RKO (cell line): ENCODE measurements around the gene WASHC4.
"Not testable (repeated sequence)": the region's sequence is repeated elsewhere in the genome, so short reads cannot be mapped to it uniquely, and the experiment has no call there.

Experiments used
- DNase-seq: peaks from one replicate; pipeline ENCODE4 v3.0.0-alpha.2; 2016; ENCODE audit warnings: low spot score

The WASHC4 gene

DNA sequence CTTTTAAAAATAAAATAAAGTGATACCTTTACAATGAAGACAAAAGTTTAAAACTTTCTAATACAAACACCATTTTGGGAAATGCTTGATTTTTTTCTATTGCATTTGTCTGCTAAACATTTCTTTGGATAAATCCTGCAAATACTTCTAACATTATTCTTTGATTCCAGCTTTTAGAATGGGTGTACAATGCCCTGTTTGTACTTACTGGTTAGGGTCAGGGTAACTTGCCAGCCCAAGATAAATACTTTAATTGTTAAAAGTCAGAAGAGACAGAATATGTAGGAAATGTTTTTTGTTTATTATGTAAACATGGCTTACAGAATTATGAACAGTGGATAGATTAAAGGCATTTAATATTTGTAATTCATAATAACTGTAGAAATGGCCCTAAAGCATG lies 60.5 kb downstream of the WASHC4 start:
- DNase-seq: no peak

- no peak for DNase-seq
Observed at GRCh38 chr12:105170139-105170538, 62.6 kb downstream of the WASHC4 start.

GRCh38 chr12:105171691-105172436 lies 64.3 kb downstream of the WASHC4 start:
- DNase-seq: no peak

DNA sequence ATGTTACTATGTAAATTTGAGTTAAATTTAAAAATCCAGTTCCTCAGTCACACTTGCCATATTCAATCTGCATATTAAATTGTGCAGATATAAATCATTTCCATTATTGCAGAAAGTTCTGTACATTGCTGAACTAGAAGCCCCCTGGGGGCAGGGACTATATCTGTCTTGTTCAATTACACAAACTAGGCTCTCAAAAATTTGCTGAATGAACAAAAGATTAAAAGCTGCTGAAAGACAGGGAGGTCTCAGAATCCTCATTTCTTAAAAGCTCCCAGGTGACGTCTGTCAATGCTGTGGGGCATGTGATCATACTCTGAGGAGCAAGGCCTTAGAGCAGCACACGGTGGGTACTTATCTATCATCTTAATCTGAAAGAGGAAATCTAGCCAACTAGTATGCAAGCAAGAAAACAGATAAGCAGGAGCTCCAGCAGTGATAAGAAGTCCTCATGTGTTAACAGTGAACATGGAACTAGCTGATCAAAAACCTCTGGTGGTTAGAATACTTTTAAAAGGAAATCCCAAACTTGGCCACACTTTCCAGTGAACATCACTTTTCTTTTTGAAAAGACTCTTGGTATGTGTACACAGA lies 68.0 kb downstream of the WASHC4 start:
- DNase-seq: no peak

DNA sequence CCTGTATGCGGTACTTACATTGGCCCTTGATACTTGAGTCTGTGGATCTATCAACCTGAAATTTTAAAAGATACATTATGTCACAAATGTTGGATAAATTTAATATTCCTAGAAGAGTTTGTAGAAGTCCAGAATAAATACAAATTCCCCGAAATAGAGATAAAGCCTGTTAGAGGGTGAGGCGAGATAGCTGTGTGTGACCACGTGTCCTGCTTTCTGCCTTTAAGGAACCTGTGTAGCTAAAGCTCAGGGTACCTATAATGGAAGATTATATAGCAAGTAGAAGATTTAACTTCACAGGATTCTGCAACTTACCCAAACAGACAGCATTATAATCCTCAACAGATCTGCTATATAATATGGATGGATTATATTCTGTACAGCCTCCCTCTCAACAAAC lies 69.7 kb downstream of the WASHC4 start:
- DNase-seq: no peak

GRCh38 chr12:105179114-105179513 lies 71.6 kb downstream of the WASHC4 start:
- DNase-seq: not testable (repeated sequence)

DNA sequence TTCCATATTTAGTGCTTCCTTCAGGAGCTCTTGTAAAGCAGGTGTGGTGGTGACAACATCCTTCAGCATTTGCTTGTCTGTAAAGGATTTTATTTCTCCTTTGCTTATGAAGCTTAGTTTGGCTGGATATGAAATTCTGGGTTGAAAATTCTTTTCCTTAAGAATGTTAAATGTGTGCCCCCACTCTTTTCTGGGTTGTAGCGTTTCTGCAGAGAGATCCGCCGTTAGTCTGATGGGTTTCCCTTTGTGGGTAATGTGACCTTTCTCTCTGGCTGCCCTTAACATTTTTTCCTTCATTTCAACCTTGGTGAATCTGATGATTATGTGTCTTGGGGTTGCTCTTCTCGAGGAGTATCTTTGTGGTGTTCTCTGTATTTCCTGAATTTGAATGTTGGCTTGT lies 75.9 kb downstream of the WASHC4 start:
- DNase-seq: not testable (repeated sequence)

- not testable (repeated sequence) for DNase-seq
Observed at GRCh38 chr12:105183976-105184375, 76.4 kb downstream of the WASHC4 start.

GRCh38 chr12:105189293-105189692 lies 81.8 kb downstream of the WASHC4 start:
- no peak for DNase-seq

DNA sequence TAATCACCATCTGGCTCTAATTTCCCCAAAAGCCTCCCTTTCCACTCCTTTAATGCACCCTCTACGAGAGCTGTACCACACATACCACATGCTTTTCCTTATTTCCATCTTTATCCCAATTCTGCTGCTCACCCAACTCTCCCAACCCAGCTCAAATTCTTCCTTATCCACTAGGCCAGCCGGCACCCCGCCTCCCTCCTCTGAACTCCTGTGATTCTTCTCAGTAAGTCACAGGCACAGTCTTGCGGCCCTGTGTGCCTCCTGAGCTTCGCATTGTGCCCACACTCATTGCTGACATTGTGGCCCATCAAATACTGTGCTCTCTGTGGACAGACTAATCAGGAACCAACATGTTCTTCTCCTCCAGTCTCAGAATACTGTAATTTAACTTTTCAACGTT lies 83.0 kb downstream of the WASHC4 start:
- no peak for DNase-seq

DNA sequence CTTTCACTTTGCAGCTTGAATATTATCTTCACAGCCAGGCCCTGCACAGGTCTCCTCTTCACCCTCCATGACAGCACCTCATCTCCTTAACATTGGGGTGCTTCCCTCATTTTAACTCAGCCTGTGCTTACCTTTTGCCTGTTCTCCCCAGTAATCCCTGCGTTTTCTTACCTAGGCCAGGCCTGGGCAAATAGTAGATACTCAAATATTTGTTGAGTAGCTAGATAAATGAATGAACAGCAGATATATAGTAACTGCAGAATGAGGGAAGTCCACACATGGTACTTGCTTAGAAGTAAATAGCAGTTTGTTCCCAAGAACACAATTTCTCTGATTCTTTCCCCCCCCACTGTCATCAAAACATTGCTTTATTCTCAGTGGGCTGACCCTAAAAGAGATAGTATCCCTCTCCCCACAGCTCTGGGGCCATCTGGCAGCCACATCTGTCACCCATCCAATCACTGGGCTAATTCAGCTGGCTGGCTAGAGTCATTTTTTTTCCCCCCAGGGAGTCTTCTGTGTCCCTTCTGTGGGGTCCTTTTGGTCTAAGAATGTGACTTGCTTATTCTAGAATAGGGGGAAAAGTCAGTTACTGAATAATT lies 85.2 kb downstream of the WASHC4 start:
- DNase-seq: no peak

DNA sequence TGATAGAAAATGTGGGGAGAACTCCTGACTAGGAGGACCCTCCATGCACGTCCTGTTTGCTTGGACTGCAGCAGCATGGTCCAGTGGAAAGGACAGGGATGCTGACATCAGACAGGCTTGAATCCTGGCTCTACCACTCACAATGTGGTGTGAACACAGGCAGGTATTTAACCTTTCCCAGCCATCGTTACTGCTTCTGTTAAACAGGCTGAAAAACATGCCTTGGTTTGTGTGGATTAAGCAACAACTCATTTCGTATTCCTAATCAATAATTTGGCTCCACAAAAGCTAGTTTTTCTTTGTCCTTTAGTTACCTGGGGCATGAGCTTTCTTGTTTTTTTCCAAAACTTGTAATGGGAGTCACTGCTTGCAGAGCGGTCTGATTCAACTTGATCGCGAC lies 87.4 kb downstream of the WASHC4 start:
- DNase-seq: no peak

- no peak for DNase-seq
Observed at GRCh38 chr12:105196090-105196489, 88.6 kb downstream of the WASHC4 start.

DNA sequence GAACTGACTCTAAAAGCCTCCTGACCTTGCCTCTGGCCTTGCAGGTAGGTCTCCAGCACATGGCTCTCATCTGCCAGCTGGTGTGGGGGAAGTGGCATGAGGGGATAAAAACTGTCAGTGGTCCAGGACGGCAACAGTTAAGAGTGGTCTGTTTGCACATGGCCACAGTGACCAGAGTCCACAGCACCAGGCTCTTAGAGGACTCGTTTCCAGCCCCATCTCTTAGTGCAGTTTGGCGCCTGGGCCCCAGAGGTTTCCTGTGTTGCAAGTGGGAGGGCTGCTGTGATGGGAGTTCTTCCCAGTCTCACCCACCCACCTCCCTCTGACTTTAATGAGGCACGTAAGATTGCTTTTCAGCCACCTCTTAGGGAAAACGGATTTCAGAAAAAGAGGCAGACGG lies 91.4 kb downstream of the WASHC4 start:
- no peak for DNase-seq

GRCh38 chr12:105200385-105200784 lies 92.9 kb downstream of the WASHC4 start:
- no peak for DNase-seq

DNA sequence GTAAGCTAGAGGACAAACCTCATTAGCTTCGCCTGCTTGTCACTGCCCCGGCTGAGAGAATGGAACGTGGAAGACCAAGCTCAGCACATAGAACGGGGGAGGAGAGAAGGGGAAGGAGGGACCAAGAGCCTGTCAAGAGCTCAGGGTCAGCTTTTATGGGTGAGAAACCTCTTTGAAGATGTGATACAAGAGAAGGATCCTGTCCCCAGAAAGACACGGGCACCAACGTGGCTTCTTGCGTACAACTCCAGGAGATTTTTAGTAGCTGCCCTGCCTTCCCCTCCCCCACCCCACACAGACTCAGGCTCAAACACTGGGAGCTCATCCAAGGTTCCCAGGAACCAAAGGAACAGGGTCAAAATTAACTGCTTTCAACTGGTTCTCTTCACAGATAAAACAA lies 93.8 kb downstream of the WASHC4 start:
- no peak for DNase-seq

DNA sequence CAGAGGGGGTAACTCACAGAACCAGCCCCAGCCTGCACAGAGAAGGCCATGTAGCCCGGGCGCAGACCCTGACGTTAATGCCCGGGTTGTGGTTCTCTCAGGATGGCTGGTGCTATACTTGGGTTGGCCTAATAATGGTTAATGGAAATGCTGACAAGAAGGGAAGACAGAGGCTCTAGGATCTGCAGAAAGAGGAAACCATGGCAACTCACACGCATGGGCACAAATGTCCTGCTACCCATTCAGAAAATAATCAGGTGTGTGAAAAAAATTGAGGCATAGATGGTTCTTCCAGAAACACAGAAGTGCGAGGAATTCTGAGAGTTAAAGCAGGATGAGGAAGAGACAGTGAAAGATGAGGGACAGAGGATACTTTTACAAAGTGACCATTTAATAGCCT lies 94.7 kb downstream of the WASHC4 start:
- DNase-seq: no peak

- no peak for DNase-seq
Observed at GRCh38 chr12:105204127-105204526, 96.6 kb downstream of the WASHC4 start.

DNA sequence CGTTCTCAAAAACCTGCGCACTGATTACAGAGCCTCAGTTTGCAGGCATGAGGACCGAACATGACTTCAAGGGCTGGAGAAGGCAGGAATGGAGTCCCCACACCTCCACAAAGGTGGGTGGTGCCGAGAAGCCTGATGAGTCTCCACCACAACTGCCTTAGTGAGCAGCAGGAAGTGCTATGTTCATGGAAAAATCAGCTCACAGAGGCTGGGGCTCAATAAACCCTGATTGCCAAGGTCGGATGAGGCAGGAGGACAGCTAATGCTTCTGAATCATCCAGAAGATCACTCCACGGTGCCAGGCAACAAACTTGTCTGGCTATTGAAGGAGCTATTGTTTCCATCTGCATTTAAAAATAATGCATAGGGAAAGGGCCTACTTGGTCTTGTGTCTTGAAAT lies 97.4 kb downstream of the WASHC4 start:
- peak; percentile 65 for DNase-seq

GRCh38 chr12:105205322-105206048 lies 98.0 kb downstream of the WASHC4 start:
- DNase-seq: no peak

DNA sequence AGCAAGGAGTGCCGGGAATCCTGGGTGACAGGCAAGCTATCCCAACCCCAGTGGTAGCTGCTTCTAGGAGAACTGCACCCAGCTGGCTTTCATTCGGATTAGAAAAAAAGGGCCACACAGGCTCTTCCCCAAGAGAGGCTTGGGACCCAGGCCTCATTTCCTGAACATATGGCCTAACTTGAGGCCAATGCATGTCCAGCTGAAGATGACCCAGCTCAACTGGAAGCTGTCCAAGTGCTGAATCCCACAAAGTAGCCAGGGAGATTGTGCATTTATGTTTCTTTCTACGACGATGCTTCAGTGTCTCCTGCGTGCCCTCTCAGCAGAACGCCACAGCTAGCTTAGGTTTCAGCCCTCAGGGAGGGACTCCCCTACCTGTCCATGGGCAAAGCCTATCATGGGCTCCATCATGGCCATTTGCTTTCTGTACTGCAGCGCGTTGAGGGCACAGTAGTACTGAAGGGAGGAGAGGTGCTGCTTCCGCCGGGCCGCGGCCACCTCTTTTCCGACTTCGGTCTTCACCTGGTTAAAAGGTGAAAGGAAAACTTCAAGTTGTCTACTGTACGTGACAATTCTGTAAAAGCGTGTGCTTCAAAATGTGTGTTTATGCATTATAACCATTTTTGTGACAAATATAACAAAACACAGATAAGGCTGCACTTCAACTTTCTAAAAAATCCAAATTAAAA lies 99.3 kb downstream of the WASHC4 start:
- no peak for DNase-seq

DNA sequence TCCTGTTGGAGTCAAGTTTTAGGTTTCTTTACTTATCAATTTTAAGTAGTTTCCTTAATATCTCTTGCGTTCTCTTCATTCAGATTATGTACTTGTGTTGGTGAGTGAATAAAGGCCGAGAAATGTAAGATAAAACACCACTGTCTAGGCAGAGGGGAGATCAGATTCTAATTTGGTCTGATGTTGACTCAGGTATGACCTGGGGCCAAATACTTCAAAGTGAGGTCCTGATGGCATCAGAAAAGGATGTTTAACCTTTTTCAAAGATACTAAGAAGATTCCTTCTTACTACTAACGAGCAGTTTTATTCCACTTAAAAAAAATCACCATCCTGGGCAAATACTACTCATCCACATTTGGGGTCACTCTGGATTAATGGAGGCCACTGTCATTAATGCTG lies 101.6 kb downstream of the WASHC4 start:
- DNase-seq: no peak
